Bronchial epithelial cell (primary cell): ENCODE measurements around the gene WDR26. TPM values are rescaled to one million over a fixed set of nuclear protein-coding genes. Genes with fewer than 3 reads are reported as not detected.

Experiments
- DNase-seq: peaks from one replicate; pipeline ENCODE4 v3.0.0-alpha.2; 2010; ENCODE audit warnings: low read depth
- FAIRE-seq: peaks from 2 replicates; lab custom pipeline; 2011; peaks lifted over from hg19 to GRCh38; lab: Jason Lieb, UNC
- H3K27me3 ChIP-seq: 2 replicates; pipeline ENCODE4 v1.5.1; 2011; ENCODE audit warnings: low read length; ENCODE audit not compliant: control insufficient read depth, insufficient read depth
- H3K36me3 ChIP-seq: 2 replicates; pipeline ENCODE4 v1.5.1; 2011; ENCODE audit warnings: low read length; ENCODE audit not compliant: control insufficient read depth, insufficient read depth
- H3K4me3 ChIP-seq: 2 replicates; pipeline ENCODE4 v1.5.1; 2011; ENCODE audit warnings: mild to moderate bottlenecking, low read depth, low read length, control low read depth
- total RNA-seq: library from RNA; depleted of rRNA; stranded (reverse); fragments of >200 nt; gene quantifications from 2 replicates; pipeline ENCODE4 v1.2.1, GENCODE V29; 2014
- TF ChIP-seq, protein P1 (sequence below): IDR thresholded peaks from 2 replicates; pipeline ENCODE4 v1.5.1; 2011; ENCODE audit warnings: mild to moderate bottlenecking, moderate library complexity, low read length, control low read depth, inconsistent platforms; ENCODE audit not compliant: insufficient read depth, severe bottlenecking

The WDR26 gene
- total RNA-seq, 1 donor from 2014 or later = 34.5 TPM

DNA sequence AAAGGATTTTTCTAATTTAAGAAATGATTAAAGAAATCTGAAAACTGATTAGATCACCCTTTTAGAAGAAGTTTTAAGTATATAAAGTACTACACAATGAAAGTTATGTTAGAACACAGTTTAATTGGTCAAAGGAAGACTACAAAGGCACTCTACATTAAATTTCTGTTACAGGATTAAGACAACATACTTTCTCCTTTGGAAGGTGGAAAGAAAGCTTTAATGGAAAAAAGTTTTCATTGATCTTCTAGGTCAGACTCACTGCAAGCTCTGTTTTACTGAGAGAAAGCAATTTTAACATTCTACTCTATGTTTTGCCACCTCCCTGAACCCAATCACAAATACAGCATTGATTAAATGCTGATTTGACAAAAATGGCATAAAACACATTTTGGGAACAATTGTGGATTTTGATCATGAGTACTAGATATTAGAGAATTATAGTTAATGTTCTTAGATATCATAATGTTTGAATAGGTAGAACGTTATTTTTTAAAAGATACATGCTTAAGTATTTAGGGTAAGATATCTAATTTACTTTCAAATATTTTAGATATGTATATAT is 32.0 kb downstream of the WDR26 start:
- H3K27me3 ChIP-seq = no peaks in the 10 kb centered on the region
- no peak for FAIRE-seq
- H3K36me3 ChIP-seq = peaks cover 12% of the 10 kb centered on the region
- TF ChIP-seq, protein P1, sequence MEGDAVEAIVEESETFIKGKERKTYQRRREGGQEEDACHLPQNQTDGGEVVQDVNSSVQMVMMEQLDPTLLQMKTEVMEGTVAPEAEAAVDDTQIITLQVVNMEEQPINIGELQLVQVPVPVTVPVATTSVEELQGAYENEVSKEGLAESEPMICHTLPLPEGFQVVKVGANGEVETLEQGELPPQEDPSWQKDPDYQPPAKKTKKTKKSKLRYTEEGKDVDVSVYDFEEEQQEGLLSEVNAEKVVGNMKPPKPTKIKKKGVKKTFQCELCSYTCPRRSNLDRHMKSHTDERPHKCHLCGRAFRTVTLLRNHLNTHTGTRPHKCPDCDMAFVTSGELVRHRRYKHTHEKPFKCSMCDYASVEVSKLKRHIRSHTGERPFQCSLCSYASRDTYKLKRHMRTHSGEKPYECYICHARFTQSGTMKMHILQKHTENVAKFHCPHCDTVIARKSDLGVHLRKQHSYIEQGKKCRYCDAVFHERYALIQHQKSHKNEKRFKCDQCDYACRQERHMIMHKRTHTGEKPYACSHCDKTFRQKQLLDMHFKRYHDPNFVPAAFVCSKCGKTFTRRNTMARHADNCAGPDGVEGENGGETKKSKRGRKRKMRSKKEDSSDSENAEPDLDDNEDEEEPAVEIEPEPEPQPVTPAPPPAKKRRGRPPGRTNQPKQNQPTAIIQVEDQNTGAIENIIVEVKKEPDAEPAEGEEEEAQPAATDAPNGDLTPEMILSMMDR = no peak
- H3K4me3 ChIP-seq = no peak overlapping the region
- DNase-seq = no peak

- TF ChIP-seq, protein P1 = no peak
- peaks cover 8% of the 10 kb centered on the region for H3K36me3 ChIP-seq
- FAIRE-seq = no peak
- DNase-seq = no peak
- no peaks in the 10 kb centered on the region for H3K27me3 ChIP-seq
- H3K4me3 ChIP-seq = no peak overlapping the region
These were observed 34.7 kb downstream of the WDR26 start for GRCh38 chr1:224399887-224400286.

DNA sequence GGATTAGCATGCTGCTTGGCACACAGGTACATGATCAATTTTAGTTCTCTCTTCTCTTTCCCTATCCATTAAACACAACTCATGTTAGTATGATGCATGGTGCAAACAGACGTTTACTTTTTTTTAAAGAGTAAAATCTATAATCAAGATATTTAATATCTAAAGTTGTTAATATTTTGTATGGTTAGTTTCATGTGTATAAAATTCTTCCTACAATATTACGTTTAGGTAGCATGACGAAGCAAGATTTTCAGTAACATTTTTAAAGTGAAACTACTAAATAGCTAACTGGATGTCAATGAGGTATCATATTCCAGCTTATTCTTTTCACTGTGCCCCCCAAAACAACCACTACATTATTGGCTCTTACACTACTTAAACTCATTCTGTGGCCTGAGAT is 41.3 kb downstream of the WDR26 start:
- DNase-seq = no peak
- no peaks in the 10 kb centered on the region for H3K27me3 ChIP-seq
- peaks cover 7% of the 10 kb centered on the region for H3K36me3 ChIP-seq
- TF ChIP-seq, protein P1 = no peak
- no peak for FAIRE-seq
- no peak overlapping the region for H3K4me3 ChIP-seq

- TF ChIP-seq, protein P1 = no peak
- no peaks in the 10 kb centered on the region for H3K27me3 ChIP-seq
- peaks cover 6% of the 10 kb centered on the region for H3K36me3 ChIP-seq
- DNase-seq (no peak), FAIRE-seq (no peak)
- no peak overlapping the region for H3K4me3 ChIP-seq
These were observed 42.0 kb downstream of the WDR26 start for GRCh38 chr1:224392411-224393249.

DNA sequence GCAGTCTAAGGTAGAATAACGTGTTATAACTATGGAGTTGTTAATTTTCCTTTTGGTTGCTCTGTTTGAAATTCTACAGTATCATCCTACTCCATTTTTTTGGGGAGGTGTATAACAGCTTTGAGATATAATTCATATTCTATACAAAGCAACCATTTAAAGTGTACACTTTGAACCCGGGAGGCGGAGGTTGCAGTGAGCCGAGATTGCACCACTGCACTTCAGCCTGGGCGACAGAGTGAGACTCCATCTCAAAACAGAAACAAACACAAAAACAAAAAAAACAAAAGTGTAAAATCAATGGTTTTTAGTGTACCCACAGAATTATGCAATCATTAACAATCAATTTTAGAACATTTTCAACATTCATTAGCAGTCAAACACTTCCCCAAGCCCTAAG is 44.1 kb downstream of the WDR26 start:
- TF ChIP-seq, protein P1 = no peak
- peaks cover 4% of the 10 kb centered on the region for H3K36me3 ChIP-seq

More for the DNA sequence above, 44.1 kb downstream of the WDR26 start:
- FAIRE-seq = no peak
- no peak for DNase-seq
- H3K27me3 ChIP-seq = no peaks in the 10 kb centered on the region
- no peak overlapping the region for H3K4me3 ChIP-seq
